ENCODE results near the gene MLLT3. TPM values are rescaled to one million over a fixed set of nuclear protein-coding genes. Genes with fewer than 3 reads are reported as not detected.

The MLLT3 gene
- total RNA-seq, 1 experiment from 2014 or later, result 24.2 TPM

DNA sequence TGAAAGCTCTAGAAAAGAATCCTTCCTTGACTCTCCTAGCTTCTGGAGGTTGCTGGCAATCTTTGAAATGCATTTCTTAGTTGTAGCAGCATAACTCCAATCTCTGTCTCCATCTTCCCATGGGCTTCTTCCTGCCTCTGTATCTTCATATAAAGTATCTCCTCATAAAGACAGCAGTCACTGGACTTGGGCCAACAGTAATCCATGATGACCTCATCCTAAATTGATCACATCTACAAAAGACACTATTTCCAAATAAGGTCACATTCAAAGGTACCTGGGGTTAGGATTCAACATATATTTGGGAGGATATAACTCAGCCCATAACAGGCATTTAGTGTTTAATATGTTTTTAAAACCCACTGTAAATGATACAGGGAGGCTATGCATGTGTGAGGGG is 123.3 kb downstream of the MLLT3 start:
- H3K36me3 ChIP-seq (ENCODE audit: insufficient read depth, low read length, poor library complexity, severe bottlenecking), result no peaks in the 10 kb centered on the region
- TF ChIP-seq EZH2 (IDR thresholded peaks at IDR 0.05; ENCODE audit: borderline replicate concordance, low read depth, low read length, poor library complexity, severe bottlenecking), result no peak
- TF ChIP-seq, protein P1, sequence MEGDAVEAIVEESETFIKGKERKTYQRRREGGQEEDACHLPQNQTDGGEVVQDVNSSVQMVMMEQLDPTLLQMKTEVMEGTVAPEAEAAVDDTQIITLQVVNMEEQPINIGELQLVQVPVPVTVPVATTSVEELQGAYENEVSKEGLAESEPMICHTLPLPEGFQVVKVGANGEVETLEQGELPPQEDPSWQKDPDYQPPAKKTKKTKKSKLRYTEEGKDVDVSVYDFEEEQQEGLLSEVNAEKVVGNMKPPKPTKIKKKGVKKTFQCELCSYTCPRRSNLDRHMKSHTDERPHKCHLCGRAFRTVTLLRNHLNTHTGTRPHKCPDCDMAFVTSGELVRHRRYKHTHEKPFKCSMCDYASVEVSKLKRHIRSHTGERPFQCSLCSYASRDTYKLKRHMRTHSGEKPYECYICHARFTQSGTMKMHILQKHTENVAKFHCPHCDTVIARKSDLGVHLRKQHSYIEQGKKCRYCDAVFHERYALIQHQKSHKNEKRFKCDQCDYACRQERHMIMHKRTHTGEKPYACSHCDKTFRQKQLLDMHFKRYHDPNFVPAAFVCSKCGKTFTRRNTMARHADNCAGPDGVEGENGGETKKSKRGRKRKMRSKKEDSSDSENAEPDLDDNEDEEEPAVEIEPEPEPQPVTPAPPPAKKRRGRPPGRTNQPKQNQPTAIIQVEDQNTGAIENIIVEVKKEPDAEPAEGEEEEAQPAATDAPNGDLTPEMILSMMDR (conservative IDR thresholded peaks at IDR 0.05; ENCODE audit: low read depth, low read length), result no peak
- H3K4me1 ChIP-seq (ENCODE audit: insufficient read depth, low read length, poor library complexity, severe bottlenecking), result peaks cover 18% of the 10 kb centered on the region
- CTCF ChIA-PET, result no interaction called here
- BruUV-seq (replicated peaks), result no TSS peak
- intact Hi-C loops (cut with micrococcal nuclease; ENCODE audit: unreplicated experiment), result no loop called here
- no peaks in the 10 kb centered on the region for H3K9me3 ChIP-seq (ENCODE audit: low read depth, low read length, poor library complexity, severe bottlenecking)
- POLR2A ChIA-PET (ENCODE audit: low non-redundant PET), result no interaction called here
- DNase-seq (ENCODE audit: low spot score), result no peak
- H3K27ac ChIP-seq (ENCODE audit: low read depth, low read length, poor library complexity, severe bottlenecking), result no peak overlapping the region
- H3K4me3 ChIP-seq (ENCODE audit: low read depth, low read length, poor library complexity, severe bottlenecking), result no peak overlapping the region
- H3K27me3 ChIP-seq (replicated peaks; ENCODE audit: insufficient read depth, low read depth, low read length, poor library complexity), result no peaks in the 10 kb centered on the region

DNA sequence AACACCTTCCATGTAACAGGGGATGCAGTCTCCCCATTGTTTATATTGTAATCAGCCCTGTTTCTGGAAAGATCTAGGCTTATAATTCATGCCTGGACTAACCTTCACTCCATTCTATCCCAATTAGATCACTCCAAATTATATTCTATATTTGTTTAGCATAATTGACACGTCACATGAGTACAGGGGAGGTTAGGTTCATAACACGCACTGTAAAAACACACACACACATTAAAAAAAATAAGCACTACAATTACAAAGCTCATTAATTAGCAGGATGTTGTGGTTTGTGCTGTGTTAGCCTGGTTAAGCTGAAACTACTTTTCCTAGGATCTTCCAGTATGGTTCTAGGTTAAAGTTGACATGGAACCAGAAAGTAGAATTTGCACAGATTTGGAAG is 126.0 kb downstream of the MLLT3 start:
- intact Hi-C loops (cut with micrococcal nuclease; ENCODE audit: unreplicated experiment), result no loop called here
- H3K4me3 ChIP-seq (ENCODE audit: low read depth, low read length, poor library complexity, severe bottlenecking), result no peak overlapping the region
- H3K27me3 ChIP-seq (replicated peaks; ENCODE audit: insufficient read depth, low read depth, low read length, poor library complexity), result no peaks in the 10 kb centered on the region
- no peak for DNase-seq (ENCODE audit: low spot score)
- no TSS peak for BruUV-seq (replicated peaks)
- H3K36me3 ChIP-seq (ENCODE audit: insufficient read depth, low read length, poor library complexity, severe bottlenecking), result no peaks in the 10 kb centered on the region
- no peak for TF ChIP-seq EZH2 (IDR thresholded peaks at IDR 0.05; ENCODE audit: borderline replicate concordance, low read depth, low read length, poor library complexity, severe bottlenecking)
- TF ChIP-seq, protein P1 (conservative IDR thresholded peaks at IDR 0.05; ENCODE audit: low read depth, low read length), result no peak
- H3K4me1 ChIP-seq (ENCODE audit: insufficient read depth, low read length, poor library complexity, severe bottlenecking), result peaks cover 18% of the 10 kb centered on the region
- POLR2A ChIA-PET (ENCODE audit: low non-redundant PET), result no interaction called here
- H3K9me3 ChIP-seq (ENCODE audit: low read depth, low read length, poor library complexity, severe bottlenecking), result no peaks in the 10 kb centered on the region
- CTCF ChIA-PET, result no interaction called here
- no peak overlapping the region for H3K27ac ChIP-seq (ENCODE audit: low read depth, low read length, poor library complexity, severe bottlenecking)

DNA sequence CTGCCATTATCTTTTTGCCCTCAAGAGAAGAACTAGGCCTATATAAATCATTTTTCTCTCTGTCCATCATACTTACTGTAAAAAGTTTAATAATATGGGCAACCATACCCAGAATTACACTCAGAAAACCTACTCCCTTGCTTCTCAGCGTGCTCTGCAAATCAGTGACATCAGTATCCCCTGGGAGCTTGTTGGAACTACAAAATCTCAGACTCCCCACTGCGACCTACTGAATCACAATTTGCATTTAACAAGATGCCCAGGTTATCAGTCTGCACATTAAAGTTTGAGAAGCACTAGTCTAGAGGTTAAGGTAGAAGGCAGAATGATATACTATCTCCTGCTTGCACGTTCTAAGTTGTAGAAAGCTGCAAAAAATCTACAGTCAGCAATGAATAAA is 127.2 kb downstream of the MLLT3 start:
- peak; percentile 79 for DNase-seq (ENCODE audit: low spot score)
- Histone ChIP-seq H3K27me3 (replicated peaks; ENCODE audit: insufficient read depth, low read depth, low read length, poor library complexity) (no peaks in the 10 kb centered on the region), H3K36me3 (ENCODE audit: insufficient read depth, low read length, poor library complexity, severe bottlenecking) (no peaks in the 10 kb centered on the region), H3K4me3 (ENCODE audit: low read depth, low read length, poor library complexity, severe bottlenecking) (no peak overlapping the region), H3K4me1 (ENCODE audit: insufficient read depth, low read length, poor library complexity, severe bottlenecking) (peaks cover 18% of the 10 kb centered on the region), H3K9me3 (ENCODE audit: low read depth, low read length, poor library complexity, severe bottlenecking) (no peaks in the 10 kb centered on the region), H3K27ac (ENCODE audit: low read depth, low read length, poor library complexity, severe bottlenecking) (no peak overlapping the region)
- intact Hi-C loops (cut with micrococcal nuclease; ENCODE audit: unreplicated experiment), result no loop called here
- POLR2A ChIA-PET (ENCODE audit: low non-redundant PET), result no interaction called here
- BruUV-seq (replicated peaks), result no TSS peak
- CTCF ChIA-PET, result no interaction called here
- TF ChIP-seq, protein P1 (conservative IDR thresholded peaks at IDR 0.05; ENCODE audit: low read depth, low read length), result no peak
- TF ChIP-seq EZH2 (IDR thresholded peaks at IDR 0.05; ENCODE audit: borderline replicate concordance, low read depth, low read length, poor library complexity, severe bottlenecking), result no peak
